Measurements from ENCODE around the gene MAPK1. TPM values are rescaled to one million over a fixed set of nuclear protein-coding genes. Genes with fewer than 3 reads are reported as not detected.
"Not testable (repeated sequence)": the region's sequence is repeated elsewhere in the genome, so short reads cannot be mapped to it uniquely, and the experiment has no call there.

MAPK1 gene
- total and polyA plus RNA-seq, 4 donors = 87.7 to 183 (median 136) TPM

DNA sequence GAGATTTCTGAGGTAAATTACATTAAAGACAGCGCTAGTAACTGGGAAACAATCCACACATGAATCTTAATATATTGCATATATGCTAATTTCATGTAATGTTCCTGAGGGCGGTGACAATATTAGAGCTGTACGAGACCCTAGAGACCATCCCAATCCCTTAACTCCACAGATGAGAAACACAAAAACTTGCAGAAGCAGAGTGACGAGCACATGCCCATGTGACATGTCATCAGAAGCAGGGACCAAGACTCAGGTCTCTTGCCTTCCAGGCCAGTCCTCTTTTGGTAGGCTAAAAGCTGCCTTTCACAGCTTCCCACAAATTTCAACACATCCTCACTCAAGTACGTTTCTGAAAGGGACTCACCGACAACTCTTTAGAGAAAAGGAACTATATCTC, 11.8 kb downstream of the MAPK1 start:
- Histone ChIP-seq H3K4me3 (ENCODE audit: low read depth, low read length) (no peak overlapping the region), H3K4me1 (ENCODE audit: control insufficient read depth, insufficient read depth, low read length) (peaks cover 15% of the 10 kb centered on the region), H3K9me3 (ENCODE audit: control insufficient read depth, insufficient read depth, low read length) (no peaks in the 10 kb centered on the region), H3K27me3 (ENCODE audit: control insufficient read depth, insufficient read depth, low read length) (no peaks in the 10 kb centered on the region), H3K36me3 (ENCODE audit: control insufficient read depth, insufficient read depth, low read length) (peaks cover 5% of the 10 kb centered on the region), H3K27ac (ENCODE audit: low read depth, low read length) (no peak overlapping the region)
- 48% methylated on average over 2 of the region's 6 CpGs for WGBS (ENCODE audit: insufficient coverage)
- peak in 1 of 6 donors; percentile 51 for DNase-seq (ENCODE audit: low read depth in 4 of 6, low spot score in 6 of 6)

DNA sequence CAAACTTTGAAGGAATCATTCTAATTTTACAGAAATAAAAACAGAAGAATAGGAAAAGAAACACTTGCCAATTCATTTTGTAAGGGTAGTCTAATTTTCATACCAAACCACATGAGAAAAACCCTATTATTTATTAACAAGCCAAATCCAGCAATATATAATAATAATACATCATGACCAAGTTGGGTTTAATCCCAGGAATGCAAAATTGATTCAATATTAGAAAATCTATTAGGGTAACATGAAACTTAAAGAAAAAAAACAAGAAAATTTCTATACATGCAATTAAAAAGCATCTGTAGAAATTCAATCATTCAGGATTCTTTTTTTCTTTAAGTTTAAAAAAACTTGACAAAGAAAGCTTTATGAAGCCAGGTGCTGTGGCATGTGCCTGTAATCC, 16.8 kb downstream of the MAPK1 start:
- Histone ChIP-seq H3K36me3 (ENCODE audit: control insufficient read depth, insufficient read depth, low read length) (peaks cover 9% of the 10 kb centered on the region), H3K4me1 (ENCODE audit: control insufficient read depth, insufficient read depth, low read length) (peaks cover 5% of the 10 kb centered on the region), H3K9me3 (ENCODE audit: control insufficient read depth, insufficient read depth, low read length) (no peaks in the 10 kb centered on the region), H3K27me3 (ENCODE audit: control insufficient read depth, insufficient read depth, low read length) (no peaks in the 10 kb centered on the region), H3K27ac (ENCODE audit: low read depth, low read length) (no peak overlapping the region), H3K4me3 (ENCODE audit: low read depth, low read length) (no peak overlapping the region)
- DNase-seq (ENCODE audit: low read depth in 4 of 6, low spot score in 6 of 6) = no peak

DNA sequence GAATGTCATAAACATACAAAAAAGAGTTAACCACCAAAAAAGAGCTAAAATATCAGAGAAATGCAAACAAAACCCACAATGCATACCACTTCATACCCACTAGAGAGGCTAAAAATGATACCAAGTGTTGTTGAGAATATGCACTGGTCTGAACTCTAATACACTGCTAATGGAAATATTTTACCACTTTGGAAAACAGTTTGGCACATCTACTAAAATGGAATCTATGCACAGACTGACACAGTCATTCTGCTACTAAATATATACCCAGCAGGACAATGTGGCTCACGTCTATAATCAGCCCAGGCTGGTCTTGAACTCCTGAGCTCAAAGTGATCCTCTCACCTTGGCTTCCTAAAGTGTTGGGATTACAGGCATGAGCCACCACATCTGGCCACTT, 18.0 kb downstream of the MAPK1 start:
- Histone ChIP-seq H3K9me3 (ENCODE audit: control insufficient read depth, insufficient read depth, low read length) (no peaks in the 10 kb centered on the region), H3K4me1 (ENCODE audit: control insufficient read depth, insufficient read depth, low read length) (peaks cover 5% of the 10 kb centered on the region), H3K36me3 (ENCODE audit: control insufficient read depth, insufficient read depth, low read length) (peaks cover 9% of the 10 kb centered on the region), H3K27ac (ENCODE audit: low read depth, low read length) (no peak overlapping the region), H3K27me3 (ENCODE audit: control insufficient read depth, insufficient read depth, low read length) (no peaks in the 10 kb centered on the region), H3K4me3 (ENCODE audit: low read depth, low read length) (no peak overlapping the region)
- WGBS (ENCODE audit: insufficient coverage) = no CpG with 5 or more reads among the region's 1 CpG
- DNase-seq (ENCODE audit: low read depth in 4 of 6, low spot score in 6 of 6) = no peak

DNA sequence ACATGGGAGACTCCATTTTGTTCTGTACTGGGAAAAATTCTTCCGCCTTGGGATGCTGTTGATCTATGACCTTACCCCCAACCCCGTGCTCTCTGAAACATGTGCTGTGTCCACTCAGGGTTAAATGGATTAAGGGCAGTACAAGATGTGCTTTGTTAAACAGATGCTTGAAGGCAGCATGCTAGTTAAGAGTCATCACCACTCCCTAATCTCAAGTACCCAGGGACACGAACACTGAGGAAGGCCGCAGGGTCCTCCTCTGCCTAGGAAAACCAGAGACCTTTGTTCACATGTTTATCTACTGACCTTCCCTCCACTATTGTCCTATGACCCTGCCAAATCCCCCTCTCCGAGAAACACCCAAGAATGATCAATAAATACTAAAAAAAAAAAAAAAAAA, 19.4 kb downstream of the MAPK1 start:
- not testable (repeated sequence) for H3K4me1 ChIP-seq (ENCODE audit: control insufficient read depth, insufficient read depth, low read length); H3K27me3 ChIP-seq (ENCODE audit: control insufficient read depth, insufficient read depth, low read length); H3K27ac ChIP-seq (ENCODE audit: low read depth, low read length); DNase-seq (ENCODE audit: low read depth in 4 of 6, low spot score in 6 of 6); H3K9me3 ChIP-seq (ENCODE audit: control insufficient read depth, insufficient read depth, low read length); H3K4me3 ChIP-seq (ENCODE audit: low read depth, low read length)
- no CpG with 5 or more reads among the region's 5 CpGs for WGBS (ENCODE audit: insufficient coverage)
- H3K36me3 ChIP-seq (ENCODE audit: control insufficient read depth, insufficient read depth, low read length) = peaks cover 11% of the 10 kb centered on the region

DNA sequence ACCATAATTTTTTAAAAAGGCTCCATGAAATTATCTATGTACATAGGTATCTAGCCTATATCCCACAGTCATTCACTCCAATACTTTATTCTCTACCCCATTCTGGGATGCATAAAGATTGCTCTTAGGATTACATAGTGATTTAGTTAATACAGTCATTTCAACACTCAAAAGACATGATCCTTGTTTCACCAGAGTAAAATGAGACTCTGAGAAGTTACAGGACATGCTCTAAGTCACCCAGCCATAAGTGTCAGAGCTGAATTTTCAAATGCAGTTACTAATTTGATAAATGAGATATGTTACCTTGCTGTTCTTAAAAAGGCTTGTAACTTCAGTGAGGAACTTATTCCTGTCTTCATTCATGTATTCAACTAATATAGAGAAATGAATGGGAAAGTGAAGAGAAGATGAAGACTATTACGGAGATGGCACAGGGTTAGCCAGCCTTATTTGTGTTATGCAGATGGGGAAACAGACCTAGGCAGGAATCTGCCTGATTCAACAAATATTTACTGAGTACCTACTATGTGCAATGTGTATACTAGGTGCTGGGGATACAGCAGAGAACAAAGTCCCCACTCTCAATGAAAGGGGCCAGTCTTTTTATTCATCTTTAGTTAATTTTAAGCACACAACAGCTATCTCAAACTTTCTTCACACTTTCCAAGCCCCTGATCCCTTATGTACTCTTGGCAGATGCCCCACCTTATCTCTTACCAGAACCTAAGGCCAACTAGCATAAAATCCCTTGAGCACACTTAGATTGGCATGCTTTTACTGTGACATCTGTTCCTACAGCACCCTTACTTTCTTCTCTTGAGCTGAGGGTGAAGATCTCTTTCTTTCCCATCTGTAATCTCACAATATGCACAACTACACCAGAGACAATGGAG, 21.6 kb downstream of the MAPK1 start:
- no peak overlapping the region for H3K4me3 ChIP-seq (ENCODE audit: low read depth, low read length)
- DNase-seq (ENCODE audit: low read depth in 4 of 6, low spot score in 6 of 6) = peak in 1 of 6 donors; percentile 41
- no CpG with 5 or more reads among the region's 1 CpG for WGBS (ENCODE audit: insufficient coverage)
- H3K36me3 ChIP-seq (ENCODE audit: control insufficient read depth, insufficient read depth, low read length) = peaks cover 6% of the 10 kb centered on the region
- peaks cover 3% of the 10 kb centered on the region for H3K4me1 ChIP-seq (ENCODE audit: control insufficient read depth, insufficient read depth, low read length)
- no peak overlapping the region for H3K27ac ChIP-seq (ENCODE audit: low read depth, low read length)
- no peaks in the 10 kb centered on the region for H3K9me3 ChIP-seq (ENCODE audit: control insufficient read depth, insufficient read depth, low read length)
- H3K27me3 ChIP-seq (ENCODE audit: control insufficient read depth, insufficient read depth, low read length) = no peaks in the 10 kb centered on the region

DNA sequence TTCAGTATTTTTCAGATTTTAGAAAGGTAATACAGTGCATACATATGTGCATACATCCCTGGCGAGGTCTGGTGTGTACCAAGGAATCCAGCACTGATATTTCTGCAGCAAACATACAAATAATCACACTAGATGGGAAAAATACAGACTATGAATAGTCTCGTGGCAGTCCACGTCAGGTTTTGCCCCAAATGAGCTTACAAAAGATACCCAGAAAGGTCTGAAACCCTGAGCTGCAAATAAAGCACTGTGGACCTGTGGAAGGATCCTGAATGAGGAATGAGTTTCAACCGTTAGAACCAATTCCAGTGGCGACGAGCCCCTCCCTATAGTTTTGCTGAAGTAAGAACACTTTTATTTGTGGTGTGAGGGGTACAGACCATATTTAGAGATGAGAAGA, 24.5 kb downstream of the MAPK1 start:
- Histone ChIP-seq H3K36me3 (ENCODE audit: control insufficient read depth, insufficient read depth, low read length) (peaks cover 2% of the 10 kb centered on the region), H3K9me3 (ENCODE audit: control insufficient read depth, insufficient read depth, low read length) (no peaks in the 10 kb centered on the region), H3K4me1 (ENCODE audit: control insufficient read depth, insufficient read depth, low read length) (peaks cover 7% of the 10 kb centered on the region), H3K4me3 (ENCODE audit: low read depth, low read length) (no peak overlapping the region), H3K27me3 (ENCODE audit: control insufficient read depth, insufficient read depth, low read length) (no peaks in the 10 kb centered on the region), H3K27ac (ENCODE audit: low read depth, low read length) (no peak overlapping the region)
- DNase-seq (ENCODE audit: low read depth in 4 of 6, low spot score in 6 of 6) = no peak
- 61% methylated on average over 3 of the region's 6 CpGs for WGBS (ENCODE audit: insufficient coverage)

DNA sequence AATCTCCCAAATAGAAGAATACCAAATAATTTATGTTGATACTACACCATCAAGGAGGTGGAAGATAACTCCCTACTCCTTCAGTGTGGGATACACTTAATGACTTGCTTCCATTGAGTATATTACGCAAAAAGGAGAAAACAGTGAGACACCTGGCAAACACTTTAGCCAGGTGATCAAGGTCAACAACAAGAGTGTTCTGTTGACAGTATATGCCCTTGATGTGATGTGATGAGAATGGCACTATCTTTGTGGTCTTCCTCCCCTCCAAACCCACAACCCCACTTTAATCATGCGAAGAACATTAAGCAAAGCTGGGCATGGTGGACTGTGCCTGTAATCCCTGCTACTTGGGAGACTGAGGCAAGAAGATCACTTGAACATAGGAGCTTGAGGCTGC, 26.0 kb downstream of the MAPK1 start:
- Histone ChIP-seq H3K9me3 (ENCODE audit: control insufficient read depth, insufficient read depth, low read length) (no peaks in the 10 kb centered on the region), H3K27ac (ENCODE audit: low read depth, low read length) (no peak overlapping the region), H3K4me3 (ENCODE audit: low read depth, low read length) (no peak overlapping the region), H3K4me1 (ENCODE audit: control insufficient read depth, insufficient read depth, low read length) (peaks cover 14% of the 10 kb centered on the region), H3K36me3 (ENCODE audit: control insufficient read depth, insufficient read depth, low read length) (peaks cover 2% of the 10 kb centered on the region), H3K27me3 (ENCODE audit: control insufficient read depth, insufficient read depth, low read length) (no peaks in the 10 kb centered on the region)
- 100% methylated on average over 2 of the region's 2 CpGs for WGBS (ENCODE audit: insufficient coverage)
- DNase-seq (ENCODE audit: low read depth in 4 of 6, low spot score in 6 of 6) = no peak

DNA sequence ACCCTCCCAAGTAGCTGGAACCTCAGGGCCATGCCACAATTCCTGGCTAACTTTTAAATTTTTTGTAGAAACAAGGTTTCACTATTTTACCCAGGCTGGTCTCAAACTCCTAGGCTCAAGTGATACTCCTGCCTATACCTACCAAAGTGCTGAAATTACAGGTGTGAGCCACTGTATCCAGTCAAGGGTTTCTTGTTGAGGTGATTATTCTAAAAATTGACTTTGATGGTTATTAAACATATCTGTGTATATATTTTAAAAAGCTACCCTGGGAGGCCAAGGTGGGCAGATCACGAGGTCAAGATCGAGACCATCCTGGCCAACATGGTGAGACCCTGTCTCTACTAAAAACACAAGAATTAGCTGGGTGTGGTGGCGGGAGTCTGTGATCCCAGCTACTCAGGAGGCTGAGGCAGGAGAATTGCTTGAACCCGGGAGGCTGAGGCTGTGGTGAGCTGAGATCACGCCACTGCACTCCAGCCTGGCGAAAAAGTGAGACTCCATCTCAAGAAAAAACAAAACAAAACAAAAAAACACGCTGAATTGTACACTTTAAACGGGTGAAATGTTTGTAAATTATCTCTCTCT, 27.1 kb downstream of the MAPK1 start:
- WGBS (ENCODE audit: insufficient coverage) = no CpG with 5 or more reads among the region's 8 CpGs
- peaks cover 19% of the 10 kb centered on the region for H3K4me1 ChIP-seq (ENCODE audit: control insufficient read depth, insufficient read depth, low read length)
- no peak for DNase-seq (ENCODE audit: low read depth in 4 of 6, low spot score in 6 of 6)
- peaks cover 2% of the 10 kb centered on the region for H3K36me3 ChIP-seq (ENCODE audit: control insufficient read depth, insufficient read depth, low read length)
- no peaks in the 10 kb centered on the region for H3K27me3 ChIP-seq (ENCODE audit: control insufficient read depth, insufficient read depth, low read length)
- no peak overlapping the region for H3K27ac ChIP-seq (ENCODE audit: low read depth, low read length)
- H3K4me3 ChIP-seq (ENCODE audit: low read depth, low read length) = no peak overlapping the region
- H3K9me3 ChIP-seq (ENCODE audit: control insufficient read depth, insufficient read depth, low read length) = no peaks in the 10 kb centered on the region

DNA sequence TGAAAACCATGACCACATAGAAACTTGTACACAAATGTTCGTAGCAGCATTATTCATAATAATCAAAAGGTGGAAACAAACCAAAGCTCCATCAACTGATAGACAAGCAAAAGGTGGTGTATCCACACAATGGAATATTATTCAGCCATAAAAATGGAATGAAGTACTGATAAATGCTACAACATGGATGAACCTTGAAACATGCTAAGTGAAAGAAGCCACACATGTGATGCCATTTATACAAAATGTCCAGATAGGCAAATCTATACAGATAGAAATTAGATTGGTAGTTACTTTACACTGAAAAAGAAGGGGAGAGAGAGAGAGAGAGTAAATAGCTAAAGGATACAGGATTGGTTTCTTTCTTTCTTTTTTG, 27.7 kb downstream of the MAPK1 start:
- Histone ChIP-seq H3K27ac (ENCODE audit: low read depth, low read length) (no peak overlapping the region), H3K4me1 (ENCODE audit: control insufficient read depth, insufficient read depth, low read length) (peaks cover 22% of the 10 kb centered on the region), H3K9me3 (ENCODE audit: control insufficient read depth, insufficient read depth, low read length) (no peaks in the 10 kb centered on the region), H3K4me3 (ENCODE audit: low read depth, low read length) (no peak overlapping the region), H3K27me3 (ENCODE audit: control insufficient read depth, insufficient read depth, low read length) (no peaks in the 10 kb centered on the region), H3K36me3 (ENCODE audit: control insufficient read depth, insufficient read depth, low read length) (peaks cover 2% of the 10 kb centered on the region)
- WGBS (ENCODE audit: insufficient coverage) = no CpG with 5 or more reads among the region's 1 CpG
- no peak for DNase-seq (ENCODE audit: low read depth in 4 of 6, low spot score in 6 of 6)
